ENCODE measurements around the gene DYRK1A. TPM values are rescaled to one million over a fixed set of nuclear protein-coding genes. Genes with fewer than 3 reads are reported as not detected.
A peak's percentile ranks its signal among the peaks of the same experiment; 100 is the strongest.

The DYRK1A gene
- total RNA-seq, 1 experiment from 2014 or later = 35.8 TPM

DNA sequence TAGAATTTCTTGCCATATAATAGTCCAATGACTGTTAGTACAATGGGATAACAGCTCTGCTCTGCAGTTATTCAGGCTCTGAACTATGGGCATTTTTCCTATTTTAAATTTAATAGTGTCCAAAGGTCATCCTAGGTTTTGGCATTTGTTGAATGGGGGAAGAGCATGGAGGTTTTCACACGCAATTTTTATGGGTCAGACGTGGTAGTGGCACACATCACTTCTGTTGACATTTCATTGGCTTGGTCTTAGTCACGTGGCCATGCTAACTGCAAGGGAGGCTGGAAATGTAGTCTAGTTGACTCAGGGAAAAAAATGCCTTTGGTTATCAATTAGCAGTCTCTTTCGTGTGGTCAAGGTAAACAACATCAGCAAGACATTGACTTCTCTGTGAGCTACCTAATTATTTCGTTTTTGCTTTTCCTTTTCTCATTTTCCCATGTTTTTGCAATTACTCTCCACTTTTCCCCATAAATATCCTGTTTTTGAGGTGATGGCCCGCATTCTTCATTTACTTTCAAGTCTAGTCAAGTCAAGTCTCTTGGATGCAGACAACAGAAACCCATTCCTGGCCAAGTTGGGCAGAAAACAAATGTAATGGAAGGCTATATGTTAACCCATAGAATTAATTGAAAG is 82.8 kb downstream of the DYRK1A start:
- peak; percentile 24 for DNase-seq (ENCODE audit: low spot score)

- no peak for DNase-seq (ENCODE audit: low spot score)
Measured at GRCh38 chr21:37450445-37450941, 83.9 kb downstream of the DYRK1A start.

GRCh38 chr21:37451446-37451845 is 84.9 kb downstream of the DYRK1A start:
- DNase-seq (ENCODE audit: low spot score) = no peak

DNA sequence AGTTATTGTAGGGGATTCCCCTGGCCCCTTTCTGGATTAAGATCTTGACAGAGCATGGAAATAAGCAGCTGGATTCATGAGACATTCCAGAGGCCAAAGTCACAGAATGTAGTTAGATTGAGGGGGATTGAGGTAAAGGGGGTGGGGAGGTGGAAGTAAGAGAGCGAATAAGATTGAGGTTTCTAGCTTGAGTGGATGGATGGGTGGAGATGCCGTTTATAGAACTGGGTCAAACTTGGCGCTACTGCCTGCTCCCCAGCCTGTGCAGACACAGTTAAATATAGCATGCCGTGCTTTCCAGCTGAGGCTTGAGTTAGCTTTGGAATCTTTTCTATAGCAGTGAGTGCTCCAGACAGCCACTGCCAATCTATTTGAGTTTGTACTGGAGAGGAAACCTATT is 85.7 kb downstream of the DYRK1A start:
- no peak for DNase-seq (ENCODE audit: low spot score)

DNA sequence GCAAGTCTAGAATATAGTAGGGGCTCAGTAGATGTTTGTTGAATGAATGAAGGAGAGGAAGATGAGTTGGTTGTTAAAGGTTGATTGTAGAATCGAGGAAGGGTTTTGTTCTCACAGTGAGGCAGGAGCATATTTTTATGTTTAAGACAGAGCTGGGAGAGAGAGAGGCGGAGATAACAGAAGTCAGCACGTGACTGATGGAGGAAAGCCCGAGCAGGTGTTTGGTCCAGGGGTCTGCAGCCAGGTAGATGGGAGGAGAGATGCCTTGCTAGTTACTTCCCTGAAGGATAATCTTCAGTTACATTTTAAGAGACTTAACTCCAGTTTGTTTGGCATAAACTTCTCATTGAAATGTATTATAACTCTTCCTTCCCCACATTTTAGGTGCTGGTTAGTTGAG is 86.8 kb downstream of the DYRK1A start:
- no peak for DNase-seq (ENCODE audit: low spot score)

DNA sequence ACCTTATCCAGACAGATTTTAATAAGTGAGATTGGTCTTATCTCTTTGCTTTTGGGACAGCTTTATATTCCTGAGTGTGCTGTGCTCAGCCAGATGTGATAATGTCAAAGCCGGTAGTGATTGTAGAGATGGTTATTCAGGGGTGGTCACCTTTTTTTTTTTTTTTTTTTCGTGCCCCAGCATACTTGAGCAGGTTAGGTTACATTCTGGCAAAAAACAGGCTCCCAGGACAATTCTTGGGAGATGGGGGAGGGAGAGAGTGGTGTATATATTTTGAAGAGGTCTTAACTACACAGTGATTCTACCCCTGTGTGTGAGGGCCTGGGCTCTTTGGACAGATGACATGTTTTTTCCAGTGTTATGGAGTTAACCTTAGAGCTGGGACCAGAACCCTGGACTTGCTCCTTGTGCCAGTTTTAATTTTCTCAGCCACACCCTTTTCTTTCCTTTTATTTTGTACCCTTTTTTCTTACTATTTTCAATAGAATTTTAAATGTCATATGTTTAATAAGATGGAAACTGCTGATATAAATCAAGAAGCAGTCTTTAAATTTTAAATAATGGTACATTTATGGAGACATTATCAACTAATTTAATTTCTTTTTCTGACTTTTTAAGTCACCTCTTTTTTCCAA is 88.4 kb downstream of the DYRK1A start:
- no peak for DNase-seq (ENCODE audit: low spot score)

DNA sequence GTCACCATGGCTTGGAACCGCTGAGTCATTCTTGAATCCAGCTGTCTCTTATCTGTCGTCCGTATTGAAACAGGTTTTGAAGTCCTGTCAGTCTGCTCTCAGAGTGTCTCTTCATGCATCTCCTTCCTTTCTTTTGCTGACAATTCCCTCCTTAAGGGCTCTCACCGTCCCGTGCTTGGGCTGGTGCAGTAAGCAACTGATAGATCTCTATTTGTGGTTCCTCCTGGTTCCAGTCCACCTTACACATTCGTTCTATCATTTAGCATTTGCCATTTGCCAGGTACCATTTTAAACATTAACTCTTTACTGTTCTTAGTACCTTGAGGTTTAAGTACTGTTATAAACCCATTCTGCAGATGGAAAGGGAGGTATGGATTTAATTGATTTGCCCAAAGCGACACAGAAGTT is 88.9 kb downstream of the DYRK1A start:
- DNase-seq (ENCODE audit: low spot score) = no peak

DNA sequence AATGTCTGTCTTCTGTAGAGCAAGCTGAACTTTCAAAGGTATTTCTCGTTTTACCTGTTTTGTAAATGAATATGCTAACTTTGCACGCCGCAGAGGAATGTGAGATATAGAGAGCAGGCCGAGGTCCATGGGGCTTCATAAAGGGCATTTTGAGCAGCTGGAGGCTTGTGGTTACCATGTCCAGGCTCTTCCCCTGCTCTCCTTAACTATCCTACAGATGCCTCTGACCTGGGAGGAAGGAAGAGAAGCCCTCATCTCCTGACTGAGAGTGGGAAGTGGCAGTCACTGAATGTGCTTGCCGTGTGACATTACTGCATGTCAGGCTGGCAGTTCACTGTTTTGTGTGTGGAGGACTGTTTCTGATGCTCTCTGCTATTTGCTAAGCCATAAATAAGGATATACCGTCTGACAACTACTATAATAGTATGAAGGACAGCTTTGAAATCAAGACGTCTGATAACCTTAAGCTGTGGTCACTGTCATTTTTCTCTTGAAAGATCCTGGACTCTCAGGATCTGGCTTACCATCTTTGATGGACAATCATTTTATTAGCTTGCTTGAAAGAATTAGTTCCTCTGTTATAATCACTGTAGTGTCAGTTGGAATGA is 92.2 kb downstream of the DYRK1A start:
- no peak for DNase-seq (ENCODE audit: low spot score)

DNA sequence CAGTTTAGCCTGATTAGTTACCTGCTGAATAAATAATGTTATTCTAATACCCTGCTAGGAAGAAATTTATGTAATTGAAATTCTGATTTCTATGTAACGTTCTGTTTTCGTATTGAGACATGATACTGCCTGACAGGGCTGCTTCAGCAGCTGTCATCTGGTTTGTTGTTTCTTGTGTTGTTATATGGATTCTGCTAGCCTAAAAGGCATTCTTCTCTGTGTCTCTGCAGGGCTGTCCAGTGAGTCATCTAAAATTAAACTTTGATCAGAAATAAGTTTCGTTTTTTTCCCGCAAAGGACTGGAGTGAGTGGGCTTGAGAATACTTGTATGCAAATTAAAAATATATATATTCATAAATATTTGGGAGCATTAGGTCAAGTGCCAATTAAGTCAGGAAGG is 93.0 kb downstream of the DYRK1A start:
- DNase-seq (ENCODE audit: low spot score) = no peak

GRCh38 chr21:37460196-37460595 is 93.6 kb downstream of the DYRK1A start:
- DNase-seq (ENCODE audit: low spot score) = no peak

DNA sequence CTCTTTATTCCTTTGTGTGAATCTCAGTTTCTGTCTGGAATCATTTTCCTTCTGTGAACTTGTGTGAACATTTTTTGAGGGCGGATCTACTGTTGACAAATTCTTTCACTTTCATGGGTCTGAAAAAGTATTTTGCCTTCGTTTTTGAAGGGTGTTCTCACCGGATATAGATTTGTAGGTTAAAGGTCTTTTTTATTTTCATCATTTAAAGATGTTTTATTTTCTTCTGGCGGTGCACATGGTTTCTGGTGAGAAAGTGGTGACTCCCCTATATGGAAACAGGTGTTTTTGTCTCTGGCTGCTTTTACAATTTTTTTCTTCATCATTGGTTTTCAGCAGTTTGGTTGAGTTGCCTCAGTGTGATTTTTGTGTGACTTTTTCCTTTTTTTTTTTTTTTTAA is 94.9 kb downstream of the DYRK1A start:
- DNase-seq (ENCODE audit: low spot score) = no peak

DNA sequence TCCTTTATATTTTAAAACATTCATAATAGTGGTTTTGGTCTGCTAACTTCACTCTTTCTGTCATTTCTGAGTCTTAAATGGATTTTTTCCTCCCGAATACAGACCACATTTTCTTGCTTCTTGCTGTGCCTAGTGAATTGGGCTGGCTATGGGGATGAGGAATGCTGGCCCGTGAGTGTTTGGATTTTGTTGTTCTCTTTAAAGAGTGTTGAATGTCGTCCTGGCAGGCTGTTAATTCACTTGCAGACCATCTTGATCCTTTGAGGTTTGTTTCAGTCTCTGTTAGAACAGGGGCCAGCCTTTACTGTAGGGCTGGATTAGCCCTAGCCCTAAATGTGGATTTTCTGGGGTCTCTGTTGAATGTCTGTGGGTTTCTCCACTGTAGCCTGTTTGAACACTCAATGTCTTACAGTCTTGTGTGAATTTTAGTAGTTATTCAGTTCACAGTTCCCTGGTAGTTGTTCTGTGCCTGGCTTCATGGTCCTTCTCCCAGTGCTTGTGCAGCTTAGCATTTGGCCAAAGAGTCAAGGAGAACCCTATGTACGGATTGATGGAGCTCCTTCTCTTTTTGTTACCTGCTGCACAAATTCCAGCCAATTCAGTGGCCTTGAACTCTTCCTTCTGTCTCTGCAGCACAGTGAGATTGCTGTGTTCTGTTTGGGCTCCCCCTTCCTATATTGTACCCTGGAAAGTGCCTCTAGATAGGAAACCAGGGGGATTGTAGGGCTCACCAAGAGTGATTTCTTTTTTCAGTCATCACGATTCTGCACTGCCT is 95.7 kb downstream of the DYRK1A start:
- DNase-seq (ENCODE audit: low spot score) = no peak

- DNase-seq (ENCODE audit: low spot score) = peak; percentile 34
Measured at GRCh38 chr21:37463083-37463801, 96.7 kb downstream of the DYRK1A start.

- no peak for DNase-seq (ENCODE audit: low spot score)
Measured at GRCh38 chr21:37467082-37467481, 100.5 kb downstream of the DYRK1A start.

DNA sequence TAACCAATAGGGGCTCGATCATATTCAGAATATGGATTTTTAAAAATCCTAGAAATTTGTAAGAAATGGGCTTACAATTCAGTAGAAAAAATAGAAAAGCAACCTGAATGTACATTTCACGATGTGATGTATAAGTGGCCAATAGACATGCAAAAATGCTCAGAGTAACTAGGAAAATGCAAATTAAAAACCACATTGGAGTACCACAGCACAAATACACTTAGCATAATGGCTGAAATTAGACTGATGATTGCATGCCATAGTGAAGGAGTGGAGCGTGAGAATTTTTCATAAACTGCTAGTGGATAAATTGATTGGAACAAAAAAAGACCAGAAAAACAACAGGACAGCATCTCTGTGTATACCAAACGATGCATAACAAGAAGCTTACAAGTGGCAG is 102.3 kb downstream of the DYRK1A start:
- DNase-seq (ENCODE audit: low spot score) = no peak

DNA sequence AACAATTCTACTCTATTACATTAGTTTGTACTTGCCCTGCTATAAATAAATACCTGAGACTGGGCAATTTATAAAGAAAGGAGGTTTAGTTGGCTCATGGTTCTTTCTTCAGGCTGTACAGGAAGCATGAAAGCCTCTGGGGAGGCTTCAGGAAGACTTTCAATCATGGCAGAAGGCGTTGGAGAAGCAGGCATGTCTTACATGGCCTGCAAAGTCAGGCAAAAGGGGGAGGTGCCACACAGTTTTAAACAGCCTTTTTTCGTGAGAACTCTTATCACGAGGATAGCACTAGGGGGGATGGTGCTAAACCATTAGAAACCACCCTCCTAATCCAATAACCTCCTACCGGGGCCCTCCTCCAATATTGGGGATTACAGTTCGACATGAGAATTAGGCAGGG is 102.9 kb downstream of the DYRK1A start:
- DNase-seq (ENCODE audit: low spot score) = no peak

DNA sequence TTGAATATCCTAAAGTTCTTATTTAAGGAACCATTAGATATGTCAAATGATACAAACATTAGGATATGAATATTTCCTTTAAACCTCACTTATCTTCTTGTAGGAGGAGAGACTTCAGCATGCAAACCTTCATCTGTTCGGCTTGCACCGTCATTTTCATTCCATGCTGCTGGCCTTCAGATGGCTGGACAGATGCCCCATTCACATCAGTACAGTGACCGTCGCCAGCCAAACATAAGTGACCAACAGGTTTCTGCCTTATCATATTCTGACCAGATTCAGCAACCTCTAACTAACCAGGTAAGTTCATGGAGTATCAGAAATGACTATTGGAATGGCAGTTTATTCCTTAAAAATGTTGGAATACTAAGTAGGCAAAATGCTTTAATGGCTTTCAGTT is 106.0 kb downstream of the DYRK1A start:
- DNase-seq (ENCODE audit: low spot score) = no peak

GRCh38 chr21:37473491-37473890 is 106.9 kb downstream of the DYRK1A start:
- DNase-seq (ENCODE audit: low spot score) = no peak

DNA sequence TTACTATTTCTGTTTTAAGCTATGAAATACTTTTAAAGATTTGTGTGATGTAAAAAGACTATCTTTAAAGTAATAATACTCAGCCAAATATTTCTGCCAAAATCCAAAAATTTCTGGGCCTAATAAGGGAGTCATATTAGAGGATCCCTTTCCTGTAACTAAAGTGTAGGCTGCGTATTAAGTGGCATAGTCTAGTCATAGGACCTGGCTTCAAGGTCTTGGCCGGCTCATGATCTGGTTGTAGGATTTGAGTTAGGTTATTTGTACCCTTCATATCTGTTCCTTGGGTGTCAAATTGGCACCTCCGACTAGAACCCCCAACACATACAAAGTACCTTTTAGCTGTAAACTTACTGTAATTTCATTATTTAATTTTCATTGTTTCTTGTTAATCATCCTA is 107.8 kb downstream of the DYRK1A start:
- DNase-seq (ENCODE audit: low spot score) = no peak

- no peak for DNase-seq (ENCODE audit: low spot score)
Measured at GRCh38 chr21:37475186-37475868, 108.8 kb downstream of the DYRK1A start.

DNA sequence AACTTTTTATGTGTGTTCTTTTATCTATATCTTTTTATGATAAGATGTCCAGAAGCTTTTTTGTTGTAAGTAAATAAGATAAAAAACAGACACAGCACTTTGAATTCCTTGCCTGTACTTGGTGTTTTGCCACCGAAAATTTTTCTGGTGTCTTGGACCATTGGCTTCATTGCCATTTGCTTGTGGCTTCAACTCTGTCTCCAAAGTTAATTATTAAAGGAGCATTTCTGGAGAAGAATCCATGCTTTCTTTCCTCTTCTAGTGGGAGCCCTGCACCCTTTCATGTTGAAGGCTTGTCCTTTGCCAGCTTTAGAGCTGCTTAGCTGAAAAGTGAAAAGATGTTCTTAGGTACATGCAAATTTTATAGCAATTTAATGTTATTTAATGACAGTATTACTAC is 112.2 kb downstream of the DYRK1A start:
- no peak for DNase-seq (ENCODE audit: low spot score)

Measured in HT-29 (cell line).